Measurements from ENCODE around the gene CACNA1I. TPM values are rescaled to one million over a fixed set of nuclear protein-coding genes. Genes with fewer than 3 reads are reported as not detected.

Gene CACNA1I
- total and polyA plus RNA-seq, 2 of the 8 experiments (the other 6 are each of a cell fraction or from before 2014, with no cell fraction given) = 0.77 to 1.2 TPM

- Histone ChIP-seq H3K4me1 (replicated peaks in 1 of 4; ENCODE audit: control insufficient read depth in 3 of 4, insufficient read depth in 4 of 4, low read length in 3 of 4) (peaks cover 0 to 16% (median 5%) of the 10 kb centered on the region in 4 experiments; a peak in 5 of 7 replicates), H3K27ac (ENCODE audit: low read depth, low read length) (no peak overlapping the region), H4K91ac (replicated peaks; ENCODE audit: insufficient read length, low read length) (peak overlapping the region; percentile 84), H3K9ac (replicated peaks in 1 of 4; ENCODE audit: extremely low read depth in 1 of 4, low read depth in 3 of 4, low read length in 3 of 4) (no peak overlapping the region), H3K14ac (ENCODE audit: insufficient read length) (no peak overlapping the region), H4K5ac (ENCODE audit: insufficient read length, low read depth, low read length) (no peak overlapping the region), H3K4me2 (ENCODE audit: insufficient read depth in 1 of 2, low read depth in 2 of 2, low read length in 2 of 2) (no peak overlapping the region), H3K56ac (replicated peaks; ENCODE audit: insufficient read length, low read depth, low read length) (no peak overlapping the region), H2BK120ac (replicated peaks; ENCODE audit: low read depth, low read length) (no peak overlapping the region), H4K20me1 (replicated peaks in 1 of 2; ENCODE audit: control insufficient read depth in 1 of 2, insufficient read depth in 2 of 2, low read length in 2 of 2) (peaks cover 0 to 2% of the 10 kb centered on the region in 2 experiments), H2BK5ac (ENCODE audit: low read depth, low read length) (no peak overlapping the region), H3K23ac (ENCODE audit: insufficient read length) (no peak overlapping the region), H2BK12ac (ENCODE audit: low read depth, low read length) (no peak overlapping the region), H2AK5ac (ENCODE audit: low read depth, low read length) (no peak overlapping the region), H3K79me2 (ENCODE audit: control insufficient read depth in 1 of 2, insufficient read depth in 2 of 2, low read length in 2 of 2) (no peaks in the 10 kb centered on the region), H3K27me3 (replicated peaks in 1 of 4; ENCODE audit: control insufficient read depth in 3 of 4, extremely low read depth in 1 of 4, insufficient read depth in 3 of 4, low read length in 3 of 4) (no peaks in the 10 kb centered on the region), H3K18ac (ENCODE audit: extremely low read depth, low read length) (0 out of 2 replicates have a peak overlapping the region, but pooled peaks have one; percentile 3), H2BK20ac (ENCODE audit: low read length) (peak overlapping the region; percentile 21; the same call in 1 of the 2 replicates), H3K23me2 (ENCODE audit: low read depth, low read length) (no peaks in the 10 kb centered on the region), H3K4ac (replicated peaks; ENCODE audit: insufficient read length, low read depth, low read length) (no peak overlapping the region), H3K4me3 (ENCODE audit: extremely low read depth in 1 of 4, insufficient read depth in 2 of 4, low read depth in 3 of 4, low read length in 4 of 4) (no peak overlapping the region), H4K8ac (ENCODE audit: extremely low read depth, insufficient read depth, low read length) (peak overlapping the region; percentile 3; the same call in 1 of the 2 replicates), H3K9me3 (ENCODE audit: insufficient read depth in 2 of 2, low read depth in 1 of 2, low read length in 1 of 2) (no peaks in the 10 kb centered on the region), H3K79me1 (ENCODE audit: low read depth, low read length) (no peaks in the 10 kb centered on the region), H2AFZ (ENCODE audit: low read length) (no peak overlapping the region), H3K36me3 (ENCODE audit: control insufficient read depth in 2 of 4, insufficient read depth in 4 of 4, low read length in 3 of 4) (no peaks in the 10 kb centered on the region), H2BK15ac (ENCODE audit: low read length) (peak overlapping the region; percentile 1; the same call in 1 of the 2 replicates)
- POLR2A ChIA-PET (ENCODE audit: partially characterized antibody) = interaction anchor here (1.1 to 2.4 kb wide), 2 partner anchors 10 to 23 kb away, joined by 3 to 5 read pairs; no protein-coding TSS in a partner anchor
- TF ChIP-seq CTCF (IDR thresholded peaks at IDR 0.05; ENCODE audit: control extremely low read depth in 1 of 3, insufficient read depth in 1 of 3, low read depth in 1 of 3, low read length in 3 of 3) = no peak
- 85% methylated on average over 13 of the region's 13 CpGs; no CpG with 5 or more reads in 1 of the 2 experiments for WGBS, 2 experiments (ENCODE audit: extremely low coverage in 1 of 2, insufficient coverage in 1 of 2, insufficient read length in 1 of 2, insufficient replicate concordance in 2 of 2, low coverage in 1 of 2, low lambda C conversion rate in 2 of 2, missing lambda C conversion rate in 1 of 2)
- CTCF ChIA-PET (ENCODE audit: partially characterized antibody) = interaction anchor here (0.7 to 2.3 kb wide), 4 partner anchors 9 to 154 kb away, joined by 3 to 5 read pairs (median 4); no protein-coding TSS in a partner anchor
- FAIRE-seq (no peak), DNase-seq (ENCODE audit: low read depth in 1 of 2, low spot score in 2 of 2) (no peak)
Observed at GRCh38 chr22:39688186-39688785, 117.7 kb downstream of the CACNA1I start.
